Neural progenitor cell (in vitro differentiated cells): ENCODE data around the gene CCDC59. TPM values are rescaled to one million over a fixed set of nuclear protein-coding genes. Genes with fewer than 3 reads are reported as not detected.

Experiments used
- DNase-seq: peaks from one replicate; pipeline ENCODE4 v3.0.0-alpha.2; 2016; ENCODE audit warnings: low spot score
- H2AFZ ChIP-seq: fragments of 200-600 bp; sonication (generic); replicated peaks from 2 replicates; pipeline ENCODE4 v1.6.1; 2016; ENCODE audit warnings: antibody characterized with exemption
- H3F3A ChIP-seq: fragments of 200-600 bp; sonication (generic); 2 replicates; pipeline ENCODE4 v1.6.1; 2016; ENCODE audit warnings: antibody characterized with exemption, low read depth
- H3K27ac ChIP-seq: fragments of 200-600 bp; sonication (generic); 2 replicates; pipeline ENCODE4 v1.5.1; 2016; ENCODE audit warnings: mild to moderate bottlenecking
- H3K27me3 ChIP-seq: fragments of 200-600 bp; sonication (generic); 2 replicates; pipeline ENCODE4 v1.6.1; 2016; ENCODE audit warnings: mild to moderate bottlenecking, moderate library complexity
- H3K36me3 ChIP-seq: fragments of 200-600 bp; sonication (generic); 2 replicates; pipeline ENCODE4 v1.5.1; 2016
- H3K4me1 ChIP-seq: fragments of 200-600 bp; sonication (generic); 2 replicates; pipeline ENCODE4 v1.6.1; 2016; ENCODE audit warnings: mixed run types
- H3K4me2 ChIP-seq: fragments of 200-600 bp; sonication (generic); 2 replicates; pipeline ENCODE4 v1.6.1; 2016
- H3K4me3 ChIP-seq: fragments of 200-600 bp; sonication (generic); 2 replicates; pipeline ENCODE4 v1.5.1; 2016
- H3K79me2 ChIP-seq: fragments of 200-600 bp; sonication (generic); 2 replicates; pipeline ENCODE4 v1.6.1; 2016; ENCODE audit warnings: low read depth
- H3K9ac ChIP-seq: fragments of 200-600 bp; sonication (generic); 2 replicates; pipeline ENCODE4 v1.6.1; 2016
- H3K9me3 ChIP-seq: fragments of 200-600 bp; sonication (generic); 2 replicates; pipeline ENCODE4 v1.5.1; 2016; ENCODE audit warnings: low read depth
- H4K20me1 ChIP-seq: fragments of 200-600 bp; sonication (generic); 2 replicates; pipeline ENCODE4 v1.6.1; 2016; ENCODE audit warnings: low read depth
- H3K27ac Mint-ChIP-seq: 3 replicates; pipeline ENCODE4 v1.8.0; 2021; ENCODE audit warnings: mixed read lengths
- H3K27me3 Mint-ChIP-seq: 2 replicates; pipeline ENCODE4 v1.8.0; 2022; ENCODE audit warnings: low read depth, mild to moderate bottlenecking, inconsistent platforms, moderate library complexity, mixed read lengths; ENCODE audit not compliant: insufficient read depth
- H3K36me3 Mint-ChIP-seq: 3 replicates; pipeline ENCODE4 v1.8.0; 2021; ENCODE audit warnings: mixed read lengths
- H3K4me1 Mint-ChIP-seq: 3 replicates; pipeline ENCODE4 v1.8.0; 2021; ENCODE audit warnings: mixed read lengths
- H3K4me3 Mint-ChIP-seq: 3 replicates; pipeline ENCODE4 v1.8.0; 2021; ENCODE audit warnings: mild to moderate bottlenecking, moderate library complexity, mixed read lengths
- H3K9me3 Mint-ChIP-seq: 3 replicates; pipeline ENCODE4 v1.8.0; 2020; ENCODE audit warnings: mixed read lengths
- CTCF ChIP-seq: fragments of 200-600 bp; sonication (generic); IDR thresholded peaks from 2 replicates; pipeline ENCODE4 v1.5.1; 2017; ENCODE audit warnings: antibody characterized with exemption, mild to moderate bottlenecking
- EZH2 ChIP-seq: fragments of 200-600 bp; sonication (generic); IDR thresholded peaks from 2 replicates; pipeline ENCODE4 v1.6.1; 2017; ENCODE audit warnings: antibody characterized with exemption, mild to moderate bottlenecking, moderate library complexity
- EZH2phosphoT487 ChIP-seq: fragments of 200-600 bp; sonication (generic); IDR thresholded peaks from 2 replicates; pipeline ENCODE4 v1.6.1; 2017; ENCODE audit warnings: antibody characterized with exemption
- total RNA-seq: library from RNA; depleted of rRNA; stranded (reverse); fragments of >200 nt; gene quantifications from 2 replicates; pipeline ENCODE4 v1.2.3, GENCODE V29; 2015; ENCODE audit warnings: low replicate concordance

Gene CCDC59
- total RNA-seq, 1 donor from 2014 or later = 75.2 TPM

DNA sequence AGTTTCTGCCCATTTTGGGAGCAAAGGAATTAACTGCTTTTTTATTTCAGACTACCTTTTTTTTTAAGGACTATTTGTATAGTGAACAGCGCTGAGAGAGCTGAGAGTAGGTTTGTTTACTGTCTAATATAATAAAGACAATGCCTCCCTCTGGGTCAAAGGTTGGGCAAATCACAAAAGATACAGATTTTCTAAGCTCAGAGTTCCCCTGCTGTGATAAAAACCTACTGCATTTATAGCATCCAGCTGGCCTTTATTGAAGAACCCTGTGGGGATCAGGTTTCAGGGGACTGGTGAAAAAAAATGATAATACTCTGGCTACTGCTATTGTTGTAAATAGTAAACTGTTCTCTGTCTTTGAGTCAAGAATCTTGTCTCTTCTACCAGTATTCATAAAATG is 28.7 kb downstream of the CCDC59 start:
- TF ChIP-seq EZH2phosphoT487 (no peak), CTCF (no peak), EZH2 (no peak)
- Mint-ChIP-seq H3K9me3 (no peaks in the 10 kb centered on the region), H3K4me3 (no peak overlapping the region), H3K27me3 (no peaks in the 10 kb centered on the region), H3K27ac (peak overlapping the region; percentile 66), H3K36me3 (no peaks in the 10 kb centered on the region), H3K4me1 (peaks cover 15% of the 10 kb centered on the region)
- H3K36me3 ChIP-seq = no peaks in the 10 kb centered on the region
- H3K79me2 ChIP-seq = no peaks in the 10 kb centered on the region
- H3K27me3 ChIP-seq = no peaks in the 10 kb centered on the region
- no peaks in the 10 kb centered on the region for H3K9me3 ChIP-seq
- peak overlapping the region; percentile 80 for H3K27ac ChIP-seq
- H2AFZ ChIP-seq = peak overlapping the region; percentile 36
- H4K20me1 ChIP-seq = no peaks in the 10 kb centered on the region
- peak overlapping the region; percentile 33 for H3K4me3 ChIP-seq
- DNase-seq = peak; percentile 79
- peak overlapping the region; percentile 64 for H3K4me2 ChIP-seq
- H3K4me1 ChIP-seq = peaks cover 30% of the 10 kb centered on the region
- no peak overlapping the region for H3K9ac ChIP-seq
- peaks cover 13% of the 10 kb centered on the region for H3F3A ChIP-seq

- no peaks in the 10 kb centered on the region for H3K9me3 Mint-ChIP-seq
- Histone ChIP-seq H3K4me1 (peaks cover 30% of the 10 kb centered on the region), H3K4me2 (peak overlapping the region; percentile 5), H3K27ac (no peak overlapping the region), H3K79me2 (no peaks in the 10 kb centered on the region), H3K4me3 (no peak overlapping the region), H4K20me1 (no peaks in the 10 kb centered on the region), H3F3A (peaks cover 13% of the 10 kb centered on the region), H3K36me3 (no peaks in the 10 kb centered on the region), H3K9ac (no peak overlapping the region), H3K27me3 (no peaks in the 10 kb centered on the region), H3K9me3 (no peaks in the 10 kb centered on the region), H2AFZ (peak overlapping the region; percentile 32)
- H3K4me1 Mint-ChIP-seq = peaks cover 15% of the 10 kb centered on the region
- TF ChIP-seq CTCF (no peak), EZH2 (no peak), EZH2phosphoT487 (no peak)
- no peak for DNase-seq
- H3K27me3 Mint-ChIP-seq = no peaks in the 10 kb centered on the region
- H3K27ac Mint-ChIP-seq = no peak overlapping the region
- H3K4me3 Mint-ChIP-seq = no peak overlapping the region
- H3K36me3 Mint-ChIP-seq = no peaks in the 10 kb centered on the region
Observed at GRCh38 chr12:82327861-82328260, 30.3 kb downstream of the CCDC59 start.

GRCh38 chr12:82326905-82327503 is 31.2 kb downstream of the CCDC59 start:
- no peaks in the 10 kb centered on the region for H3K27me3 Mint-ChIP-seq
- Histone ChIP-seq H3K9me3 (no peaks in the 10 kb centered on the region), H3K4me3 (no peak overlapping the region), H3K4me2 (no peak overlapping the region), H3K27me3 (no peaks in the 10 kb centered on the region), H2AFZ (no peak overlapping the region), H3K79me2 (no peaks in the 10 kb centered on the region), H4K20me1 (no peaks in the 10 kb centered on the region), H3F3A (peaks cover 13% of the 10 kb centered on the region), H3K9ac (no peak overlapping the region), H3K36me3 (no peaks in the 10 kb centered on the region), H3K27ac (no peak overlapping the region), H3K4me1 (peaks cover 30% of the 10 kb centered on the region)
- no peaks in the 10 kb centered on the region for H3K9me3 Mint-ChIP-seq
- DNase-seq = peak; percentile 40
- peaks cover 15% of the 10 kb centered on the region for H3K4me1 Mint-ChIP-seq
- H3K36me3 Mint-ChIP-seq = no peaks in the 10 kb centered on the region
- H3K27ac Mint-ChIP-seq = no peak overlapping the region
- no peak overlapping the region for H3K4me3 Mint-ChIP-seq
- TF ChIP-seq CTCF = peak; percentile 77
- no peak for TF ChIP-seq EZH2phosphoT487
